Dorsolateral prefrontal cortex (tissue), 118 donors: Measurements from ENCODE around the gene NCF1. TPM values are rescaled to one million over a fixed set of nuclear protein-coding genes. Genes with fewer than 3 reads are reported as not detected.

Experiments used
- total RNA-seq, 120 experiments: library from RNA; stranded (reverse); gene quantifications; one replicate each; pipeline versions ENCODE4 v1.2.3 to v1.2.4, GENCODE V29; 2022

The NCF1 gene
- total RNA-seq, 120 experiments from 2014 or later = 0.62 to 10.8 (median 2.7) TPM; not detected in 1

Other genes with a start within 250 kb of the NCF1 start
- 100 to 1,000 TPM; 214 to 370 (median 288) TPM for gene GTF2I, start 116.3 kb upstream of the NCF1 start, total RNA-seq
- gene GTF2IRD2, start 77.6 kb downstream of the NCF1 start, total RNA-seq = 10 to 100 TPM in 112 of 120 experiments, 1 to 10 TPM in 8; 7.9 to 37.7 (median 17.9) TPM
- gene CASTOR2, start 190.7 kb downstream of the NCF1 start, total RNA-seq = 100 to 1,000 TPM in 30 of 120 experiments, 10 to 100 TPM in 90; 60.0 to 136 (median 90.4) TPM